HG03196 (cell line): ENCODE data around the gene GNA12.
"Not testable (repeated sequence)": the region's sequence is repeated elsewhere in the genome, so short reads cannot be mapped to it uniquely, and the experiment has no call there.

Experiments
- ATAC-seq: cut with Tn5 transposase; IDR thresholded peaks from one replicate; pipeline ENCODE4 v1.9.1; 2021; ENCODE audit not compliant: unreplicated experiment

The GNA12 gene

DNA sequence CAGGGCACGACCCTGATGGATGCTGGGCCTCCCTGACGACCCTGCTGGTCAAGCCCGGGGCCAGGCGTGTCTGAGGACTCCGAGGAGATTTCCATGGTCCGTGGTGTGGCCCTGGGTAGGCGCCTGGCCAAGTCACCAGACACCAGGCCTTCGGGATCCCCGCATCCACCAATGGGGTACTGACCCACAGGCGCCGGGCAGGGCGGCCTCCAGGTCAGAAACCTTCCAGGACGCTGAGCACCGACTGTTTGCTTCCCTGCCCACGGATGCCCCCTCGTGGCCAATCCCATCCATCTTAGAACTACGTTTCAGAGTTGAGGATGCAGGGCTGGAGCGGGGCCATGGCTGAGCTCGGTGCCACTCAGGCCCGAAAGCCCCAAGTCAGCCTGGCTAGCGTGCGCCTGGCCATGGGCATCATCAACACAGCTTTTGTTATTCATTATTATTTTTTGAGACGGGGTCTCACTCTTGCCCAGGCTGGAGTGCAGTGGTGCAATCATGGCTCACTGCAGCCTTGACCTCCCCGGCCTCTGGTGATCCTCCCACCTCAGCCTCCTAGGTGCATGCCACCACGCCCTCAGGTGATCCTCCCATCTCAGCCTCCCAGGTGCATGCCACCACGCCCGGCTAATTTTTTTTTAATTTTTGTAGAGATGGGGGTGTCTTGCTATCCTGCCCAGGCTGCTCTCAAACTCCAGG is 163.2 kb downstream of the GNA12 start:
- no peak for ATAC-seq

- ATAC-seq = no peak
Measured at GRCh38 chr7:2680256-2680655, 163.9 kb downstream of the GNA12 start.

GRCh38 chr7:2679135-2680127 is 164.7 kb downstream of the GNA12 start:
- not testable (repeated sequence) for ATAC-seq

- ATAC-seq = not testable (repeated sequence)
Measured at GRCh38 chr7:2678454-2678853, 165.7 kb downstream of the GNA12 start.
